ENCODE data around the gene SLC34A3. TPM values are rescaled to one million over a fixed set of nuclear protein-coding genes. Genes with fewer than 3 reads are reported as not detected.
"Not testable (repeated sequence)": the region's sequence is repeated elsewhere in the genome, so short reads cannot be mapped to it uniquely, and the experiment has no call there.

SLC34A3 gene
- total RNA-seq, 1 experiment from 2014 or later, result not detected

- Histone ChIP-seq H3K9me3 (replicated peaks) (no peaks in the 10 kb centered on the region), H3K27ac (no peak overlapping the region), H3K4me3 (no peak overlapping the region), H3K27me3 (replicated peaks) (peaks cover 39% of the 10 kb centered on the region), H3K36me3 (no peaks in the 10 kb centered on the region; the same call in 1 of the 2 replicates), H3K4me1 (replicated peaks) (peaks cover 7% of the 10 kb centered on the region)
- DNase-seq (ENCODE audit: low read depth in 1 of 2, low spot score in 2 of 2), result no peak
Observed at GRCh38 chr9:137234055-137234697, 3.5 kb downstream of the SLC34A3 start.

GRCh38 chr9:137234758-137235423 lies 4.2 kb downstream of the SLC34A3 start:
- Histone ChIP-seq H3K4me1 (replicated peaks) (peaks cover 7% of the 10 kb centered on the region), H3K9me3 (replicated peaks) (no peaks in the 10 kb centered on the region), H3K4me3 (no peak overlapping the region), H3K27ac (no peak overlapping the region), H3K27me3 (replicated peaks) (peaks cover 38% of the 10 kb centered on the region), H3K36me3 (no peaks in the 10 kb centered on the region; the same call in 1 of the 2 replicates)
- DNase-seq (ENCODE audit: low read depth in 1 of 2, low spot score in 2 of 2), result no peak

GRCh38 chr9:137235424-137236237 lies 4.9 kb downstream of the SLC34A3 start:
- Histone ChIP-seq H3K4me1 (replicated peaks) (peaks cover 11% of the 10 kb centered on the region), H3K36me3 (no peaks in the 10 kb centered on the region; the same call in 1 of the 2 replicates), H3K27ac (no peak overlapping the region), H3K9me3 (replicated peaks) (no peaks in the 10 kb centered on the region), H3K4me3 (no peak overlapping the region), H3K27me3 (replicated peaks) (peaks cover 30% of the 10 kb centered on the region)
- DNase-seq (ENCODE audit: low read depth in 1 of 2, low spot score in 2 of 2), result no peak

- peaks cover 2% of the 10 kb centered on the region for H3K36me3 ChIP-seq
- H3K9me3 ChIP-seq (replicated peaks), result no peaks in the 10 kb centered on the region
- peaks cover 11% of the 10 kb centered on the region for H3K4me1 ChIP-seq (replicated peaks)
- DNase-seq (ENCODE audit: low read depth in 1 of 2, low spot score in 2 of 2), result peak; percentile 71 to 86
- no peak overlapping the region for H3K4me3 ChIP-seq
- no peak overlapping the region for H3K27ac ChIP-seq
- peaks cover 26% of the 10 kb centered on the region for H3K27me3 ChIP-seq (replicated peaks)
Observed at GRCh38 chr9:137236238-137236935, 5.7 kb downstream of the SLC34A3 start.

GRCh38 chr9:137236936-137237421 lies 6.3 kb downstream of the SLC34A3 start:
- Histone ChIP-seq H3K4me1 (replicated peaks) (peaks cover 11% of the 10 kb centered on the region), H3K36me3 (peaks cover 7% of the 10 kb centered on the region), H3K27me3 (replicated peaks) (peaks cover 21% of the 10 kb centered on the region), H3K4me3 (no peak overlapping the region), H3K9me3 (replicated peaks) (no peaks in the 10 kb centered on the region), H3K27ac (no peak overlapping the region)
- no peak for DNase-seq (ENCODE audit: low read depth in 1 of 2, low spot score in 2 of 2)

- no peak for DNase-seq (ENCODE audit: low read depth in 1 of 2, low spot score in 2 of 2)
- H3K4me3 ChIP-seq, result no peak overlapping the region
- peaks cover 18% of the 10 kb centered on the region for H3K36me3 ChIP-seq
- H3K27ac ChIP-seq, result no peak overlapping the region
- H3K9me3 ChIP-seq (replicated peaks), result no peaks in the 10 kb centered on the region
- peaks cover 11% of the 10 kb centered on the region for H3K27me3 ChIP-seq (replicated peaks)
- H3K4me1 ChIP-seq (replicated peaks), result peaks cover 20% of the 10 kb centered on the region
Observed at GRCh38 chr9:137237759-137238726, 7.3 kb downstream of the SLC34A3 start.

GRCh38 chr9:137239541-137240200 lies 9.0 kb downstream of the SLC34A3 start:
- not testable (repeated sequence) for H3K27me3 ChIP-seq (replicated peaks)
- peaks cover 31% of the 10 kb centered on the region for H3K36me3 ChIP-seq
- H3K4me3 ChIP-seq, result peak overlapping the region; percentile 63

GRCh38 chr9:137240318-137240840 lies 9.7 kb downstream of the SLC34A3 start:
- H3K27ac ChIP-seq, result peak overlapping the region; percentile 83
- DNase-seq (ENCODE audit: low read depth in 1 of 2, low spot score in 2 of 2), result peak in 1 of 2 experiments; percentile 69
- no peaks in the 10 kb centered on the region for H3K27me3 ChIP-seq (replicated peaks)

More at GRCh38 chr9:137239541-137240200, 9.0 kb downstream of the SLC34A3 start:
- DNase-seq (ENCODE audit: low read depth in 1 of 2, low spot score in 2 of 2); H3K9me3 ChIP-seq (replicated peaks): not testable (repeated sequence)
- peak overlapping the region; percentile 83 for H3K27ac ChIP-seq
- peaks cover 29% of the 10 kb centered on the region for H3K4me1 ChIP-seq (replicated peaks)

GRCh38 chr9:137240841-137241489 lies 10.3 kb downstream of the SLC34A3 start, which contains the start of gene TUBB4B:
Gene TUBB4B, plus strand, starts transcription at chr9:137241287. Its CDS starts 74 bp downstream, at chr9:137241361.
- Histone ChIP-seq H3K4me1 (replicated peaks) (peaks cover 29% of the 10 kb centered on the region), H3K36me3 (peaks cover 31% of the 10 kb centered on the region), H3K9me3 (replicated peaks) (no peaks in the 10 kb centered on the region), H3K27me3 (replicated peaks) (no peaks in the 10 kb centered on the region), H3K27ac (peak within 1 kb of the TSS; percentile 83), H3K4me3 (peak within 1 kb of the TSS; percentile 82)
- DNase-seq (ENCODE audit: low read depth in 1 of 2, low spot score in 2 of 2), result peak; percentile 99

More at GRCh38 chr9:137240318-137240840, 9.7 kb downstream of the SLC34A3 start:
- Histone ChIP-seq H3K36me3 (peaks cover 31% of the 10 kb centered on the region), H3K4me3 (peak overlapping the region; percentile 63), H3K4me1 (replicated peaks) (peaks cover 29% of the 10 kb centered on the region), H3K9me3 (replicated peaks) (no peaks in the 10 kb centered on the region)

GRCh38 chr9:137241490-137242268 lies 11.0 kb downstream of the SLC34A3 start:
- peaks cover 25% of the 10 kb centered on the region for H3K4me1 ChIP-seq (replicated peaks)
- peak overlapping the region; percentile 70 for H3K27ac ChIP-seq
- no peaks in the 10 kb centered on the region for H3K9me3 ChIP-seq (replicated peaks)
- no peak for DNase-seq (ENCODE audit: low read depth in 1 of 2, low spot score in 2 of 2)
- H3K36me3 ChIP-seq, result peaks cover 31% of the 10 kb centered on the region
- H3K4me3 ChIP-seq, result peak overlapping the region; percentile 82
- H3K27me3 ChIP-seq (replicated peaks), result no peaks in the 10 kb centered on the region

Data from SJSA1 (cell line).